ENCODE results near the gene NSRP1. TPM values are rescaled to one million over a fixed set of nuclear protein-coding genes. Genes with fewer than 3 reads are reported as not detected.

The NSRP1 gene
- polyA plus RNA-seq, 1 donor (not counting 4 experiments of a cell fraction or from before 2014, with no cell fraction given) = 12.7 TPM

- FAIRE-seq = no peak
These were observed 100.4 kb downstream of the NSRP1 start for GRCh38 chr17:30217054-30217453.

GRCh38 chr17:30217746-30218245 lies 101.2 kb downstream of the NSRP1 start:
- Histone ChIP-seq H3K9me3 (ENCODE audit: control insufficient read depth, low read depth, low read length) (no peaks in the 10 kb centered on the region), H3K79me2 (ENCODE audit: control insufficient read depth, insufficient read depth, low read length) (no peaks in the 10 kb centered on the region), H3K4me2 (ENCODE audit: control insufficient read depth, extremely low read depth, insufficient read depth, low read depth, low read length) (no peak overlapping the region), H3K9ac (ENCODE audit: control insufficient read depth, extremely low read depth, insufficient read depth, low read length) (no peak overlapping the region), H3K27ac (ENCODE audit: control insufficient read depth, insufficient read depth, low read length) (no peak overlapping the region), H3K4me1 (ENCODE audit: control insufficient read depth, extremely low read depth, insufficient read depth, low read length) (no peaks in the 10 kb centered on the region), H3K36me3 (ENCODE audit: control insufficient read depth in 2 of 2, extremely low read depth in 1 of 2, insufficient read depth in 2 of 2, low read length in 2 of 2) (no peaks in the 10 kb centered on the region), H3K9me1 (ENCODE audit: control insufficient read depth, extremely low read depth, insufficient read depth, low read length) (no peaks in the 10 kb centered on the region), H4K20me1 (ENCODE audit: control insufficient read depth, extremely low read depth, insufficient read depth, low read length) (no peaks in the 10 kb centered on the region), H3K27me3 (ENCODE audit: control insufficient read depth, extremely low read depth, insufficient read depth, low read length) (peaks cover 40% of the 10 kb centered on the region), H3K4me3 (ENCODE audit: control insufficient read depth in 2 of 3, extremely low read depth in 1 of 3, insufficient read depth in 2 of 3, low read depth in 1 of 3, low read length in 3 of 3) (no peak overlapping the region), H2AFZ (ENCODE audit: control insufficient read depth, low read length) (no peak overlapping the region)
- dilution Hi-C loops (cut with MboI; ENCODE audit: extremely low pct_ligation_motif_present, low sequenced_read_pairs) = no loop called here
- TF ChIP-seq, protein P1, sequence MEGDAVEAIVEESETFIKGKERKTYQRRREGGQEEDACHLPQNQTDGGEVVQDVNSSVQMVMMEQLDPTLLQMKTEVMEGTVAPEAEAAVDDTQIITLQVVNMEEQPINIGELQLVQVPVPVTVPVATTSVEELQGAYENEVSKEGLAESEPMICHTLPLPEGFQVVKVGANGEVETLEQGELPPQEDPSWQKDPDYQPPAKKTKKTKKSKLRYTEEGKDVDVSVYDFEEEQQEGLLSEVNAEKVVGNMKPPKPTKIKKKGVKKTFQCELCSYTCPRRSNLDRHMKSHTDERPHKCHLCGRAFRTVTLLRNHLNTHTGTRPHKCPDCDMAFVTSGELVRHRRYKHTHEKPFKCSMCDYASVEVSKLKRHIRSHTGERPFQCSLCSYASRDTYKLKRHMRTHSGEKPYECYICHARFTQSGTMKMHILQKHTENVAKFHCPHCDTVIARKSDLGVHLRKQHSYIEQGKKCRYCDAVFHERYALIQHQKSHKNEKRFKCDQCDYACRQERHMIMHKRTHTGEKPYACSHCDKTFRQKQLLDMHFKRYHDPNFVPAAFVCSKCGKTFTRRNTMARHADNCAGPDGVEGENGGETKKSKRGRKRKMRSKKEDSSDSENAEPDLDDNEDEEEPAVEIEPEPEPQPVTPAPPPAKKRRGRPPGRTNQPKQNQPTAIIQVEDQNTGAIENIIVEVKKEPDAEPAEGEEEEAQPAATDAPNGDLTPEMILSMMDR (optimal IDR thresholded peaks at IDR 0.05 in 1 of 3, IDR thresholded peaks at IDR 0.05 in 1 of 3, conservative IDR thresholded peaks at IDR 0.05 in 1 of 3; ENCODE audit: extremely low read depth in 1 of 3, insufficient read depth in 2 of 3, low read length in 3 of 3) = no peak
- TF ChIP-seq EZH2 (IDR thresholded peaks at IDR 0.05; ENCODE audit: low read length) = no peak
- no peak for FAIRE-seq
- no peak for DNase-seq (ENCODE audit: low read depth, low spot score)

More at GRCh38 chr17:30217054-30217453, 100.4 kb downstream of the NSRP1 start:
- Histone ChIP-seq H3K27ac (ENCODE audit: control insufficient read depth, insufficient read depth, low read length) (no peak overlapping the region), H3K79me2 (ENCODE audit: control insufficient read depth, insufficient read depth, low read length) (no peaks in the 10 kb centered on the region), H3K4me3 (ENCODE audit: control insufficient read depth in 2 of 3, extremely low read depth in 1 of 3, insufficient read depth in 2 of 3, low read depth in 1 of 3, low read length in 3 of 3) (no peak overlapping the region), H3K9me3 (ENCODE audit: control insufficient read depth, low read depth, low read length) (no peaks in the 10 kb centered on the region), H2AFZ (ENCODE audit: control insufficient read depth, low read length) (no peak overlapping the region), H3K4me2 (ENCODE audit: control insufficient read depth, extremely low read depth, insufficient read depth, low read depth, low read length) (no peak overlapping the region), H3K9ac (ENCODE audit: control insufficient read depth, extremely low read depth, insufficient read depth, low read length) (no peak overlapping the region), H3K27me3 (ENCODE audit: control insufficient read depth, extremely low read depth, insufficient read depth, low read length) (peaks cover 41% of the 10 kb centered on the region), H3K36me3 (ENCODE audit: control insufficient read depth in 2 of 2, extremely low read depth in 1 of 2, insufficient read depth in 2 of 2, low read length in 2 of 2) (no peaks in the 10 kb centered on the region), H4K20me1 (ENCODE audit: control insufficient read depth, extremely low read depth, insufficient read depth, low read length) (no peaks in the 10 kb centered on the region), H3K4me1 (ENCODE audit: control insufficient read depth, extremely low read depth, insufficient read depth, low read length) (no peaks in the 10 kb centered on the region), H3K9me1 (ENCODE audit: control insufficient read depth, extremely low read depth, insufficient read depth, low read length) (no peaks in the 10 kb centered on the region)
- TF ChIP-seq EZH2 (IDR thresholded peaks at IDR 0.05; ENCODE audit: low read length) = no peak
- TF ChIP-seq, protein P1 (optimal IDR thresholded peaks at IDR 0.05 in 1 of 3, IDR thresholded peaks at IDR 0.05 in 1 of 3, conservative IDR thresholded peaks at IDR 0.05 in 1 of 3; ENCODE audit: extremely low read depth in 1 of 3, insufficient read depth in 2 of 3, low read length in 3 of 3) = no peak
- no peak for DNase-seq (ENCODE audit: low read depth, low spot score)
- dilution Hi-C loops (cut with MboI; ENCODE audit: extremely low pct_ligation_motif_present, low sequenced_read_pairs) = no loop called here

All from keratinocyte (primary cell).